Rectal smooth muscle tissue (tissue), 1 donor: ENCODE results near the gene LRTM2.

Experiments used
- H3K27ac ChIP-seq: one replicate; pipeline ENCODE4 v1.7.0; 2013; ENCODE audit warnings: low read depth, low read length, inconsistent platforms
- H3K27me3 ChIP-seq: one replicate; pipeline ENCODE4 v1.7.0; 2013; ENCODE audit warnings: low read length; ENCODE audit not compliant: control insufficient read depth, insufficient read depth
- H3K36me3 ChIP-seq: one replicate; pipeline ENCODE4 v1.7.0; 2013; ENCODE audit warnings: low read length; ENCODE audit not compliant: control insufficient read depth, insufficient read depth
- H3K4me1 ChIP-seq: one replicate; pipeline ENCODE4 v1.7.0; 2013; ENCODE audit warnings: low read length; ENCODE audit not compliant: control insufficient read depth, insufficient read depth
- H3K4me3 ChIP-seq: one replicate; pipeline ENCODE4 v1.7.0; 2013; ENCODE audit warnings: low read length
- H3K9ac ChIP-seq: one replicate; pipeline ENCODE4 v1.7.0; 2013; ENCODE audit warnings: low read length

The LRTM2 gene

DNA sequence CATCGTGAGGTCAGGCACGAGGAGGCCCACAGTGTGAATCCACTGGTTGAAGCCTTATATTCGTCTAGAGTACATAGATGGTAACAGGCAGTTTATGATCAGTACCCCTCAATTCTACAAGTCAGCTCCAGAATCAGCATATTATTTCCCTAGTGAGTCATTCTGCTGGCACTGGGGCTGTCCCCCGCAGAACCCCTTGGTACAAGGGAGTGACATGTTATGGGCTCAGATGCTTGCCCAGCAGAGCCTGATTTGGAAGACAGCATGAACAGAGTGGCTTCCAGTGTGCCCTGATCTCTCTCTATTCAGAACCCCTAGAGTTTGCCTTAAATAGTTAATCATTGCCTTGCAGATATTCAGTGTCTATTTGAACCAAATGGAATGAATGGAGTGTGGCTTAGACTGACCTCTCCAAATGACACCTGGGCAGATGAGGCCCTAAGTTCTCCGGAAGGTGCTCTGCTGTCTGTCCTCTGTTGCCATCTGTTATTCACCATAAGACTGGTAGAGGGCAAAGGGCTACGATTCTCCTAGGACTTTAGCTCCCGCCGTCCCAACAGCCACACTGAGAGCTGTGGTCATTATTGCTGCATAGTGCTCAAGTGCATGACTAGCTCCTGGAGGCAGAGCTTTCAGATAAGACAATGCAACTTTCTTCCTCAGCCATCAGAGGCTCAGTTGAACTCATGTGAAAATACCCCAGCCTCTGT is 57.0 kb downstream of the LRTM2 start:
- Histone ChIP-seq H3K27me3 (no peaks in the 10 kb centered on the region), H3K4me1 (no peaks in the 10 kb centered on the region), H3K4me3 (no peak overlapping the region), H3K27ac (no peak overlapping the region), H3K9ac (no peak overlapping the region), H3K36me3 (no peaks in the 10 kb centered on the region)

DNA sequence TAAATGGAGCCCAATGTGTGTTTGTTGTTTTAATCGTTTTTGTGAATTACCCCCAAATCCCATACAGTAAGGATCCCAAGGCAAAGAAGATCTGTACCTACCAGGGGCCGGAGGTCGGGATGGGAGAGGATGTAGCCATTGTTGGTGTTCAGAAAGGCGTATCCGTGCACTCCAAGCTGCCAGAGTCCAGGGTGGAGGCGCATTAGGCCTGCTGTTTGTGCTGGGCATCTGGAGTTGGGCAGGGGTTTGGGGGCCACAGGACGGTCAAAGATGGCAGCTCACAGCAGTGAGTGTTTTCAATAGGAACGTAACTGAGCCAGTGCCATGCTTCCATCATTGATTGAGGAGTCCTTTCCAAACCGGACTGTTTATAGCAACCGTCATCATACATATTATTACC is 57.8 kb downstream of the LRTM2 start:
- no peak overlapping the region for H3K4me3 ChIP-seq

DNA sequence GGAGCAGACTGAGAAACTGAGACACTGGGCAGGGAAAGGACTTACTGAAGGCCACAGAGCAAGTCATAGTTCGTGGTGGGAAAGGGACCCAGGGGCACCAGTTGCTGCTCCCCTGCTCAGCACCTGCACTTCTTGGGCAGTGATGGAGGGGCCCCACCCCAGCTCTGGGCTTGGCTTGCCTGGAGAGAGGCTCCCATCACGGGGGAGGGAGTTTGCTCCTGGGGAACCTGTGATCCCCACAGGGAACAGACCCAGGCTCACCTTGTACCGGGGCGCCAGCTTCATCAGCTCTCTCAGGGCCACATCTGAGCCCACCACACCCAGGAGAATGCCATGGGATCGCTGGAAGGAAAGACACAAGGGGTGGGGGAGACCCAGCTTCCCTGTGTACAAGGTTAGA is 58.3 kb downstream of the LRTM2 start:
- Histone ChIP-seq H3K36me3 (no peaks in the 10 kb centered on the region), H3K4me3 (no peak overlapping the region), H3K27me3 (no peaks in the 10 kb centered on the region)

More for the DNA sequence above, 57.8 kb downstream of the LRTM2 start:
- H3K27ac ChIP-seq, result no peak overlapping the region
- no peak overlapping the region for H3K9ac ChIP-seq
- H3K27me3 ChIP-seq, result no peaks in the 10 kb centered on the region
- no peaks in the 10 kb centered on the region for H3K36me3 ChIP-seq
- H3K4me1 ChIP-seq, result no peaks in the 10 kb centered on the region

DNA sequence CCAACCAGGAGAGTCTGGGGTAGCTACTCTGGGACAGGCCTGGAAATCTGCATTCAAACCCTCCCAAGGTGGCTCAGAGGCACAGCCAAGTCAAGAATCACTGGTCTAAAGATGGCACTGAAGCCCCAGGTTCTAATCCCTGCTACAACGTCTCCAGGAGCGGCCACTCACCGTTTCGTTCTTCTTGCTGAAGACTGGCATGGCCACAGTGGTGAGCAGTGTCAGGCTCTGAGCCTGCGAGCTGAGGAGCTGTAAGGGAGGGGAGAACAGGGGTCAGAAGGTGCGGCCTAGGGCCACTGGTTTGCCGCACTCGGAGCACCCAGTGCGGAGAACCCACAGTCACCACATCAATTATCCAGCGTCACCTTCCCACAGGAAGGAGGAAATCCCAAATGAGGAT is 59.3 kb downstream of the LRTM2 start:
- Histone ChIP-seq H3K9ac (no peak overlapping the region), H3K36me3 (no peaks in the 10 kb centered on the region), H3K4me3 (no peak overlapping the region), H3K27me3 (no peaks in the 10 kb centered on the region), H3K4me1 (no peaks in the 10 kb centered on the region), H3K27ac (no peak overlapping the region)

More for the DNA sequence above, 58.3 kb downstream of the LRTM2 start:
- Histone ChIP-seq H3K9ac (no peak overlapping the region), H3K27ac (no peak overlapping the region), H3K4me1 (no peaks in the 10 kb centered on the region)

DNA sequence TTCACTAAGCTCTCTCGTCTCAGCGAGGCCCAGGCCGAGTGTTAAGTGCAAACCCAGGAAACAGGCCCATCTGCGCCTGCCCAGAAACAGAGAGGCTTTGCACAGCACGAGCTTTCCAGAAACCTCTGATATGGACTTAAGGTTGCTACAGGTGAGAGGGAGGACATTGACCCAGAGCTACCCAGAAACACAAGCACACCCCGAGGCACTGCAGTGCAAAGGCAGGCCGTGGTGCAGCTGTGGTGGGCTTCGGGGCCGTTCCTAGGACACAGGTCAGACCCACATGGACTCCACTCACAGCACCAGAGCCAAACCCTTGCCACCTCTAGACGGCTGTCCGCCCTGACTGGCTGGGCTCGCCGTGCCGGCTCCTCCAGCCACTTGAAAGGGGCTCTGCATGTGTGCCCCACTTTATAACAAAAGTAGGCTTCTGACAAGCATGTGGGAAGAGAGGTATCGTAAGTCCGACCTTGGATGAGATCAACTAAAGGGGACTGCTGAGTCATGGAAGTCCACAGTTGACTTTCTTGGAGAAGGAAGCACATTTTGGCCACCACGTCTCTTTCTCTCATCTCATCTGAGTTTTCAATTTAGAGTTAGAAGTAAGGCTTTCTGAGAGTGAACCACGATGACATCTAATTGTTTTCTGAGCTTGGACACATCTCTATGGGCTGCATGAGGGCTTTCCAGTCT is 59.9 kb downstream of the LRTM2 start:
- H3K36me3 ChIP-seq, result no peaks in the 10 kb centered on the region
- no peak overlapping the region for H3K9ac ChIP-seq
- no peak overlapping the region for H3K27ac ChIP-seq
- no peak overlapping the region for H3K4me3 ChIP-seq
- H3K27me3 ChIP-seq, result no peaks in the 10 kb centered on the region
- no peaks in the 10 kb centered on the region for H3K4me1 ChIP-seq

DNA sequence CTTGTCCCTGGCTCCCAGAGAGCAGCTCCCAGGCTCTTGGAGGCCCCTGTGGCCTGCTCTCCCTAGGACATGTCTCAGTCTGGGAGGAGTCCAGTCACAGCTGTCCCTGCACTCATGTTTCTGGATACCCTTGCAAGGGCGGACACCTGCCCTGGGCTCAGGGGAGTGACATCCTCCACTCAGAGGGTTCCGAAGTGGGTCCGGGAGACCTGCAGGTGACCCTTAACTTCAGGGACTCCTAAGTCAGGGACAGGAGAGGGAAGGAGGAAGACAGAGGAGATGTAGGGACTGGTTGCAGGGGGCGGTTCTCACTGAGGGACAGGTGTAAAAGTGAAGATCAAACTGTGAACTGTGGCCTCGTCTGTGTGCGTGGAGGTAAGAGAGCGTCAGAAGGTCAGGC is 60.5 kb downstream of the LRTM2 start:
- no peaks in the 10 kb centered on the region for H3K27me3 ChIP-seq
- no peak overlapping the region for H3K27ac ChIP-seq
- no peak overlapping the region for H3K9ac ChIP-seq
- H3K4me3 ChIP-seq, result no peak overlapping the region
- H3K36me3 ChIP-seq, result no peaks in the 10 kb centered on the region
- H3K4me1 ChIP-seq, result no peaks in the 10 kb centered on the region

DNA sequence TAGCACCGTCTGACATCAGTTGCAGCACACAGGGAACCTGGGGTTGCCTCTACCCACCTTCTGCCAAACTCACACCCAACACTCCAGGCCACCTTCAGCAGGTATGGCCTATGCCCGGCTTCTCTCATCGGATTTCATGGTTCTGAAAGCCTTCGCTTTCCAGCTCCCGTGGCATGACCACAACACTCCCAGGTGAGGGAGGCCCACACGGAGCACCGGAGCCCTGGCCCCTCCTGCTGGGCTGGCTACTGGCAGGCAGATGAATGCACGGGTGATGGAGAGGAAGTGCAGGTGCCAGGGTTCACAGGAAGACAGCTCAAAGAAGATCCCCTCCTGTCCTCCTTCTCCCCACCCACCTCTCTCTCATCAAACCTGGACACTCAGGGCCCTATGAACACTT is 60.9 kb downstream of the LRTM2 start:
- Histone ChIP-seq H3K4me1 (no peaks in the 10 kb centered on the region), H3K27ac (no peak overlapping the region), H3K27me3 (no peaks in the 10 kb centered on the region), H3K36me3 (no peaks in the 10 kb centered on the region), H3K9ac (no peak overlapping the region), H3K4me3 (no peak overlapping the region)

DNA sequence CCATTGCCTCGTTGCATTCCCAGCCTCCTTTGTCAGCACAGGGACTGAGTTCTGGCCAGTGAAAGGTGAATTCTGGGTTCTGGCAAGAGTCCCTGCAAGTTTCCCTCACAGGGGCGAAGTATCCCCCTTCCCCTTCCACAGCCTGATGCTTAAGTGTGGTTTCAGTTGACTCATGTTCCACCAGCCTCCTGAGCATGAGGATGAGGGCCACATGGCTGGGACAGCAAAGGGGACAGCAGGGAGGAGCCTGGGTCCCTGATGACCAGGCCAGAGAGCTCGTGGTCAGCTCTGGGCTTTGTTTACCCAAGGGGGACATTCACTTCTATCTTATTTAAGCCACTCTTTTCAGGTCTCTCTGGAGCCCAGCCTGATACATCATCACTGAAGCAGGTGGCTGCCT is 61.6 kb downstream of the LRTM2 start:
- H3K27ac ChIP-seq, result no peak overlapping the region
- no peaks in the 10 kb centered on the region for H3K27me3 ChIP-seq
- no peaks in the 10 kb centered on the region for H3K4me1 ChIP-seq
- H3K4me3 ChIP-seq, result no peak overlapping the region
- no peak overlapping the region for H3K9ac ChIP-seq
- H3K36me3 ChIP-seq, result no peaks in the 10 kb centered on the region

DNA sequence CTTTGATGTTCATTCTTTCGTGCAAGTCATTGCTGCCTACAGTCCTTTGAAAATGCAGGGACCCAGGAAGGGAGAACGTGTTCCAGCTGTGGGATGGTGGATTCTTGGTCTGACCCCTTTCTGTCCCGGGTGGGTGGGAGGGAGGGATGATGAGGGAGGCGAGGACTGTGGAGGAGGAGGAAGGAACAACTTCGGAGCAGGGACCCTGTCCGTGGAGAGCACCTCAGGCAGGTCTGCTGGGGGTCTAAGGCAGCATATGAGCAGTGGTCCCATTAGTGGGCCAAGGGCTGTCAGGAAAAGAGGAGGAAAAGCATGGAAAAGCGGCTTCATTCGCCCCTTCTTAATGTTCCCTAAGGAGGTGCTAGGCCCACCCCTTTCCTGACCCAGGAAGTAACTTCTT is 62.0 kb downstream of the LRTM2 start:
- H3K4me3 ChIP-seq, result no peak overlapping the region
- no peak overlapping the region for H3K27ac ChIP-seq
- H3K27me3 ChIP-seq, result no peaks in the 10 kb centered on the region
- H3K36me3 ChIP-seq, result no peaks in the 10 kb centered on the region
- H3K9ac ChIP-seq, result no peak overlapping the region
- H3K4me1 ChIP-seq, result no peaks in the 10 kb centered on the region

DNA sequence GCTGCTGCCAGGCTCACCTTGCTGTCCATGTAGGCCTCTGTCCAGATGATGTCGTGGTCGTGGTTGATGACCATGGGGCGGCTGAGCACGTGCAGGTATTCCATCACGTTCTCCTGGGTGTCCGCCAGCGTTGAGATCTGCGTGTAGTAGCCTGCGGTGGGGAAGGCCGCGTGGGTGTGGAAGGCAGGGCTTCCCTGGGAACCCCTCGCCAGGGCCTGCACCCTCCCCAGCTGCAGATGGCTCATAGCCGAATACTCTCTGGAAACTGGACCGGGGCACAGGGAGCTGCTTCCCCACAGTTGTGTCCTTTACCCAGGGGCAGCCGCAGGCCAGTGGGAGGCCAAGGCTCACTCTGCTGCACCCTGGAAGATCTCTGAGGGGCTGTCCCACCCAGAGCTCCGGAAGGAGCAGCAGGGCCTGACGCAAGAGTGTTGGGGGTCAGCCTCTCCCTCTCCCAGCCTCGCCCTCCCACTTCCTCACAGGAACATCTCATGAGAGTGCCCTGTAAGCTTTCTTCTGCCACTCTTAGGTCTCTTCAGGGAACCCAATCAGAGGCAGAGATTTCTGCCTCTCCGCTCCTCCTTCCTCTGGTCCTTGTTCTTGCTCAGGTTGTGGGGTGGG is 62.6 kb downstream of the LRTM2 start:
- Histone ChIP-seq H3K4me1 (no peaks in the 10 kb centered on the region), H3K27me3 (no peaks in the 10 kb centered on the region), H3K36me3 (no peaks in the 10 kb centered on the region), H3K4me3 (no peak overlapping the region), H3K27ac (no peak overlapping the region), H3K9ac (no peak overlapping the region)

DNA sequence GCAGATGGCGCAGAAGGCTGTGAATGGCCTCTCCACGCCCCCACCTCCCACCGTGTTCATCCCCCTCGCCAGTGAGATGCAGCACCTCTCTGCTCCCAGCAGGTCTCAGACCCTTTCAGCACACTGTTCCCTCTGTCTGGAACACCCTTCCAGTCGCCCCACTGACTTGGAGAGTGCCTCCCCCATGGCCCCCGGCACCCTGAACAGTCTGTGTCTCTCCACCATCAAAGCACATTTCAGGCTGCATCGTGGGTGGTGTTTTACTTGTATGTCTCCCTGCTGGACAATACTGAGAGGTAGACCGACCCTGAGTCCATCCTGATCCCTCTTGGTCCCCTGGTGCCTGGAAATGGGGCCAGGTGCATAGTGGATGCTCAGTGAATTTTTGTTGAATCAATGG is 63.1 kb downstream of the LRTM2 start:
- H3K27me3 ChIP-seq, result no peaks in the 10 kb centered on the region
- H3K9ac ChIP-seq, result no peak overlapping the region
- no peaks in the 10 kb centered on the region for H3K4me1 ChIP-seq
- no peak overlapping the region for H3K4me3 ChIP-seq
- no peaks in the 10 kb centered on the region for H3K36me3 ChIP-seq
- no peak overlapping the region for H3K27ac ChIP-seq

DNA sequence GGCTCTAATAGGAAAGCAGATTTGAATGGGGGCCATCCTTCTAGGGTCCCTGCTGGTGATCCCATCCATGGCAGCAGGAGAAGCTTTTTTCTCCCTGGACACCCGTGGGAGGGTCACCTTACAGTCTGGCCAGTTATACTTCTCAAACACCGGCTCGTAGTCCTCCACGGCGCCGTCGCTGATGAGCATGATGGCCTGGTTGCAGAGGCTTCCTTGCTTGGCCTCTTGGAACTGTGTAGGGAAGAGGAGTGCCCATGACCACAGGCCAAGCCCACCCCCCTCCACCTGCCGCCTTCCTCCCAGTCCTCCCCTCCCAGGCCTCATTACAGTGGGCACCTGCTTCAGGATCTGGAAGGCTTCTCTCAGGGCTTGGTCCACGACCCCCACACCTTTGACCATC is 64.3 kb downstream of the LRTM2 start:
- no peaks in the 10 kb centered on the region for H3K36me3 ChIP-seq
- no peaks in the 10 kb centered on the region for H3K27me3 ChIP-seq
- H3K27ac ChIP-seq, result no peak overlapping the region
- H3K4me1 ChIP-seq, result no peaks in the 10 kb centered on the region
- no peak overlapping the region for H3K9ac ChIP-seq
- no peak overlapping the region for H3K4me3 ChIP-seq
